HG03108 (cell line): ENCODE measurements around the gene RASGRF1.

ENCODE experiments used
- ATAC-seq: cut with Tn5 transposase; IDR thresholded peaks from one replicate; pipeline ENCODE4 v1.9.1; 2021; ENCODE audit warnings: moderate library complexity; ENCODE audit not compliant: unreplicated experiment

RASGRF1 gene

GRCh38 chr15:78915341-78916087, 175.1 kb downstream of the RASGRF1 start:
- no peak for ATAC-seq

GRCh38 chr15:78914027-78914764, 176.4 kb downstream of the RASGRF1 start:
- ATAC-seq, result no peak

- no peak for ATAC-seq
These were observed 177.6 kb downstream of the RASGRF1 start for GRCh38 chr15:78913012-78913411.

GRCh38 chr15:78912316-78912715, 178.3 kb downstream of the RASGRF1 start:
- ATAC-seq, result no peak

GRCh38 chr15:78910271-78910670, 180.3 kb downstream of the RASGRF1 start:
- ATAC-seq, result no peak
